ENCODE data around the gene PTGER2. TPM values are rescaled to one million over a fixed set of nuclear protein-coding genes. Genes with fewer than 3 reads are reported as not detected.

Gene PTGER2
- total and polyA plus RNA-seq, 10 of the 15 experiments (the other 5 are each of a cell fraction or from before 2014, with no cell fraction given) = 0.03 to 1.6 (median 0.33) TPM

- TF ChIP-seq CREM (IDR thresholded peaks at IDR 0.05; ENCODE audit: low read depth) = no peak
These were observed 42.6 kb upstream of the PTGER2 start (continued) for GRCh38 chr14:52271538-52271937.

- ChIA-PET RAD21 (ENCODE audit: unreplicated experiment) (no interaction called here), POLR2A (no interaction called here), CTCF (interaction anchor here (0.6 to 1.7 kb wide), 5 partner anchors 10 to 276 kb away, joined by 3 to 4 read pairs (median 3); no protein-coding TSS in a partner anchor), SMC1A (ENCODE audit: uncharacterized antibody, unreplicated experiment) (no interaction called here)
- Histone ChIP-seq H3K79me2 (ENCODE audit: control insufficient read depth, insufficient read depth, low read length) (no peaks in the 10 kb centered on the region), H3K9ac (ENCODE audit: control insufficient read depth, insufficient read depth, low read length) (no peak overlapping the region), H3K36me3 (ENCODE audit: control insufficient read depth in 2 of 2, insufficient read depth in 2 of 2, low read length in 1 of 2) (no peaks in the 10 kb centered on the region), H3K27me3 (replicated peaks in 1 of 2; ENCODE audit: control insufficient read depth in 2 of 2, insufficient read depth in 2 of 2, low read length in 1 of 2) (peaks cover 10 to 22% of the 10 kb centered on the region in 2 experiments), H3K27ac (ENCODE audit: control insufficient read depth, insufficient read depth) (no peak overlapping the region), H3K4me1 (ENCODE audit: control insufficient read depth, insufficient read depth, low read length) (no peaks in the 10 kb centered on the region), H3K9me3 (replicated peaks; ENCODE audit: control insufficient read depth, insufficient read depth, low read length) (peaks cover 3% of the 10 kb centered on the region; the same call in 1 of the 3 replicates), H3K4me3 (no peak overlapping the region), H2AFZ (ENCODE audit: control insufficient read depth, low read depth, low read length) (no peak overlapping the region), H3K4me2 (ENCODE audit: control insufficient read depth, insufficient read depth) (no peak overlapping the region), H4K20me1 (ENCODE audit: control insufficient read depth, insufficient read depth) (no peaks in the 10 kb centered on the region)
- intact Hi-C loops (cut with micrococcal nuclease; ENCODE audit: unreplicated experiment) (loop anchor here (5.0 kb wide), 1 partner anchor 275 kb away; no protein-coding TSS in a partner anchor), in situ Hi-C loops (cut with MboI) (loop anchor here (10.0 kb wide), 1 partner anchor 228 kb away; no protein-coding TSS in a partner anchor)
- BruUV-seq (replicated peaks) = no TSS peak
- WGBS (ENCODE audit: insufficient coverage, insufficient replicate concordance, low lambda C conversion rate, missing lambda C conversion rate) = 36% methylated on average over 3 of the region's 3 CpGs
- FAIRE-seq = no peak
- TF ChIP-seq, protein P1, sequence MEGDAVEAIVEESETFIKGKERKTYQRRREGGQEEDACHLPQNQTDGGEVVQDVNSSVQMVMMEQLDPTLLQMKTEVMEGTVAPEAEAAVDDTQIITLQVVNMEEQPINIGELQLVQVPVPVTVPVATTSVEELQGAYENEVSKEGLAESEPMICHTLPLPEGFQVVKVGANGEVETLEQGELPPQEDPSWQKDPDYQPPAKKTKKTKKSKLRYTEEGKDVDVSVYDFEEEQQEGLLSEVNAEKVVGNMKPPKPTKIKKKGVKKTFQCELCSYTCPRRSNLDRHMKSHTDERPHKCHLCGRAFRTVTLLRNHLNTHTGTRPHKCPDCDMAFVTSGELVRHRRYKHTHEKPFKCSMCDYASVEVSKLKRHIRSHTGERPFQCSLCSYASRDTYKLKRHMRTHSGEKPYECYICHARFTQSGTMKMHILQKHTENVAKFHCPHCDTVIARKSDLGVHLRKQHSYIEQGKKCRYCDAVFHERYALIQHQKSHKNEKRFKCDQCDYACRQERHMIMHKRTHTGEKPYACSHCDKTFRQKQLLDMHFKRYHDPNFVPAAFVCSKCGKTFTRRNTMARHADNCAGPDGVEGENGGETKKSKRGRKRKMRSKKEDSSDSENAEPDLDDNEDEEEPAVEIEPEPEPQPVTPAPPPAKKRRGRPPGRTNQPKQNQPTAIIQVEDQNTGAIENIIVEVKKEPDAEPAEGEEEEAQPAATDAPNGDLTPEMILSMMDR (IDR thresholded peaks at IDR 0.05 in 2 of 3, conservative IDR thresholded peaks at IDR 0.05 in 1 of 3; ENCODE audit: control insufficient read depth in 2 of 3, extremely low read depth in 1 of 3, insufficient read depth in 1 of 3, low read depth in 3 of 3, low read length in 3 of 3) = peak; percentile 31 to 37 (median 35); a peak in 4 of 6 replicates
- TF ChIP-seq RAD21 (IDR thresholded peaks at IDR 0.05; ENCODE audit: insufficient read depth, low read depth, low read length) = peak; percentile 35; the same call in 1 of the 2 replicates
- TF ChIP-seq ZNF622 (IDR thresholded peaks at IDR 0.05) = no peak
- TF ChIP-seq, protein P2, sequence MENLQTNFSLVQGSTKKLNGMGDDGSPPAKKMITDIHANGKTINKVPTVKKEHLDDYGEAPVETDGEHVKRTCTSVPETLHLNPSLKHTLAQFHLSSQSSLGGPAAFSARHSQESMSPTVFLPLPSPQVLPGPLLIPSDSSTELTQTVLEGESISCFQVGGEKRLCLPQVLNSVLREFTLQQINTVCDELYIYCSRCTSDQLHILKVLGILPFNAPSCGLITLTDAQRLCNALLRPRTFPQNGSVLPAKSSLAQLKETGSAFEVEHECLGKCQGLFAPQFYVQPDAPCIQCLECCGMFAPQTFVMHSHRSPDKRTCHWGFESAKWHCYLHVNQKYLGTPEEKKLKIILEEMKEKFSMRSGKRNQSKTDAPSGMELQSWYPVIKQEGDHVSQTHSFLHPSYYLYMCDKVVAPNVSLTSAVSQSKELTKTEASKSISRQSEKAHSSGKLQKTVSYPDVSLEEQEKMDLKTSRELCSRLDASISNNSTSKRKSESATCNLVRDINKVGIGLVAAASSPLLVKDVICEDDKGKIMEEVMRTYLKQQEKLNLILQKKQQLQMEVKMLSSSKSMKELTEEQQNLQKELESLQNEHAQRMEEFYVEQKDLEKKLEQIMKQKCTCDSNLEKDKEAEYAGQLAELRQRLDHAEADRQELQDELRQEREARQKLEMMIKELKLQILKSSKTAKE (IDR thresholded peaks at IDR 0.05; ENCODE audit: low read depth, poor library complexity, severe bottlenecking) = no peak
- TF ChIP-seq SMC3 (IDR thresholded peaks at IDR 0.05; ENCODE audit: borderline replicate concordance, low read length) = peak; percentile 27; the same call in 1 of the 2 replicates
- no peak for DNase-seq (ENCODE audit: low read depth, low spot score)
- ATAC-seq = peak; percentile 55
These were observed 41.7 kb upstream of the PTGER2 start for GRCh38 chr14:52272375-52272774.
